ENCODE results near the gene NPBWR2. TPM values are rescaled to one million over a fixed set of nuclear protein-coding genes. Genes with fewer than 3 reads are reported as not detected.
A peak's percentile ranks its signal among the peaks of the same experiment; 100 is the strongest.
"Not testable (repeated sequence)": the region's sequence is repeated elsewhere in the genome, so short reads cannot be mapped to it uniquely, and the experiment has no call there.

The NPBWR2 gene
- total RNA-seq, 1 donor from 2014 or later, result not detected

DNA sequence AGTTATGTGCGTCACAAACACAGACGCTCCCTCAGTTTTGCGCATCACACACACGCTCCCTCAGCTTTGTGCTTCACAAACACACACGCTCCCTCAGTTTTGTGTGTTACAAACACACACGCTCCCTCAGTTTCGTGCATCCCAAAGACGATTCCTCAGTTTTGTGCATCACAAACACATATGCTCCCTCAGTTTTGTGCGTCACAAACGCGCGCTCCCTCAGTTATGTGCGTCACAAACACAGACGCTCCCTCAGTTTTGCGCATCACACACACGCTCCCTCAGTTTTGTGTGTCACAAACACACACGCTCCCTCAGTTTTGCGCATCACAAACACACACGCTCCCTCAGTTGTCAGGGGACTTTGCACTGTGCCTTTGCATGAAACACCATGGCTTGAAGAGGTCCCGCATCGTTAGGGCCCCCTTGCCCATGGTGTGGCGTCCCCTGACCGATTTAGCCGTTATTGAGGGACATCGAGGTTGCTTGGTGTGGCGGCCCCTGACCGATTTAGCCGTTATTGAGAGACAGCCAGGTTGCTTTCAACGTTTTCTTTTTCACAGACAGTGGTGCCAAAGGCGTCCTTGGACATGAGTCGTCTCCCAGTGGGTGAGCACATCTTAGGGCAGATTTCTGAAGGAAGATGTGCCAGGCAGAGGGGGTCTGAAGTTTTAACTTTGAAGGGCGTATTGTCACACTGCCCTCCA lies 28.8 kb upstream of the NPBWR2 start:
- H3K4me1 ChIP-seq, result no peaks in the 10 kb centered on the region
- no peak for ATAC-seq
- peak; percentile 22 for DNase-seq
- peaks cover 21% of the 10 kb centered on the region for H3K27me3 ChIP-seq
- intact Hi-C loops (cut with DNase I), result no loop called here
- no peaks in the 10 kb centered on the region for H3K36me3 ChIP-seq
- no peaks in the 10 kb centered on the region for H3K9me3 ChIP-seq
- no peak overlapping the region for H3K27ac ChIP-seq
- TF ChIP-seq, protein P1, sequence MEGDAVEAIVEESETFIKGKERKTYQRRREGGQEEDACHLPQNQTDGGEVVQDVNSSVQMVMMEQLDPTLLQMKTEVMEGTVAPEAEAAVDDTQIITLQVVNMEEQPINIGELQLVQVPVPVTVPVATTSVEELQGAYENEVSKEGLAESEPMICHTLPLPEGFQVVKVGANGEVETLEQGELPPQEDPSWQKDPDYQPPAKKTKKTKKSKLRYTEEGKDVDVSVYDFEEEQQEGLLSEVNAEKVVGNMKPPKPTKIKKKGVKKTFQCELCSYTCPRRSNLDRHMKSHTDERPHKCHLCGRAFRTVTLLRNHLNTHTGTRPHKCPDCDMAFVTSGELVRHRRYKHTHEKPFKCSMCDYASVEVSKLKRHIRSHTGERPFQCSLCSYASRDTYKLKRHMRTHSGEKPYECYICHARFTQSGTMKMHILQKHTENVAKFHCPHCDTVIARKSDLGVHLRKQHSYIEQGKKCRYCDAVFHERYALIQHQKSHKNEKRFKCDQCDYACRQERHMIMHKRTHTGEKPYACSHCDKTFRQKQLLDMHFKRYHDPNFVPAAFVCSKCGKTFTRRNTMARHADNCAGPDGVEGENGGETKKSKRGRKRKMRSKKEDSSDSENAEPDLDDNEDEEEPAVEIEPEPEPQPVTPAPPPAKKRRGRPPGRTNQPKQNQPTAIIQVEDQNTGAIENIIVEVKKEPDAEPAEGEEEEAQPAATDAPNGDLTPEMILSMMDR (IDR thresholded peaks at IDR 0.05), result no peak
- no peak overlapping the region for H3K4me3 ChIP-seq

DNA sequence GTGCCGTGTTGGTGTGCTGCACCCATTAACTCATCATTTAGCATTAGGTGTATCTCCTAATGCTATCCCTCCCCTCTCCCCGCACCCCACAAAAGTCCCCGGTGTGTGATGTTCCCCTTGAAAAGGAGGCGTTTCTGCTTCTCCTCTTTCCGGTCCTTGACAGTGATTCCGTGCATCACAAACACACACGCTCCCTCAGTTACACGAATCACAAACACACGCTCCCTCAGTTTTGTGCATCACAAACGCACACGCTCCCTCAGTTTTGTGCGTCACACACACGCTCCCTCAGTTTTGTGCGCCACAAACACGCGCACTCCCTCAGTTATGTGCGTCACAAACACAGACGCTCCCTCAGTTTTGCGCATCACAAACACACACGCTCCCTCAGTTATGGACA lies 27.4 kb upstream of the NPBWR2 start:
- H3K4me3 ChIP-seq; H3K36me3 ChIP-seq; H3K4me1 ChIP-seq; H3K9me3 ChIP-seq; H3K27me3 ChIP-seq; intact Hi-C loops (cut with DNase I); ATAC-seq; DNase-seq; H3K27ac ChIP-seq: not testable (repeated sequence)

DNA sequence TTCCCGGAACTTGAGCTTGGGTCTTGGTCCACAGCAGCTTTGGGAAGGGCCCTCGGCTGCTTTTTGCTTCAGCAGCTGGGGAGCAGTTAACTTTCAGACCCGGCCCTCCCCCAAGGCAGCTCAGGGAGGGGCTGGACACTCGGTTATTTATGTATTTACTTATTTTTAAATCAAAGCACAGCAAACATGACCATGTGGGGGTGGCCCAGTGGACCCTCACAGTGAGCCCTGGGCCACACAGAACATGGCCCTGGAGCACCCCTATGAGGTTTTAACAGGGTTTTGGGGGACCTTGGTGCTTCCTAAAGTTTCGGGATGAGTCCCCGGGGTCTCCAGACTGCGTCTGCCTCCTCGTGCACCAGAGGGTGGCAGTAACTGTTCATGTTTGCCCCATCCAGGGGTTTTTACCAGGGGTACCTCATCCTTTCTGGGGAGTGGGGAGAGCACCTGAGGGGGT lies 26.6 kb upstream of the NPBWR2 start:
- DNase-seq (peak; percentile 40), ATAC-seq (no peak)
- H3K27ac ChIP-seq, result no peak overlapping the region
- H3K4me3 ChIP-seq, result no peak overlapping the region
- H3K9me3 ChIP-seq, result no peaks in the 10 kb centered on the region
- H3K36me3 ChIP-seq, result no peaks in the 10 kb centered on the region
- H3K27me3 ChIP-seq, result peaks cover 15% of the 10 kb centered on the region
- intact Hi-C loops (cut with DNase I), result no loop called here
- TF ChIP-seq, protein P1 (IDR thresholded peaks at IDR 0.05), result no peak
- H3K4me1 ChIP-seq, result no peaks in the 10 kb centered on the region

DNA sequence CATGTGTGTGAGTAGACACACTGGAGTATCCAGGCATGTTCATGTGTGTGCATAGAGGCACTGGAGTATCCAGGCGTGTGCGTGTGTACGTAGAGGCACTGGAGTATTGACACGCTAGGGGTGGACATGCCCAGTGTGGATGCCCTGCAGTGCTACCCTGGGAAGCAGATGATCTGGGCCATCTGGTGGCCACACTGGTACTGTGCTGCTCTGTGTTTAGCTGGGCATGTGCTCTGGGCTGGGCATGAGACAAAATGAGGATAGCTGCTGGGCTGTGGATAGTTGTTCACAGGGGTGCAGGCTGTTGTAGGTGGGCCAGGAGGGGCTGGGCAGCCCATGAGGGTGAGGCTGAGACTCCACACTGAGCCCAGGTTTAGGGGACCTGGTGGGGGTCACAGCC lies 24.0 kb upstream of the NPBWR2 start:
- H3K27me3 ChIP-seq, result peaks cover 15% of the 10 kb centered on the region
- intact Hi-C loops (cut with DNase I), result no loop called here
- H3K9me3 ChIP-seq, result no peaks in the 10 kb centered on the region
- DNase-seq, result peak; percentile 32
- H3K4me1 ChIP-seq, result no peaks in the 10 kb centered on the region
- no peaks in the 10 kb centered on the region for H3K36me3 ChIP-seq
- no peak overlapping the region for H3K27ac ChIP-seq
- no peak overlapping the region for H3K4me3 ChIP-seq
- TF ChIP-seq, protein P1 (IDR thresholded peaks at IDR 0.05), result no peak
- peak; percentile 41 for ATAC-seq

DNA sequence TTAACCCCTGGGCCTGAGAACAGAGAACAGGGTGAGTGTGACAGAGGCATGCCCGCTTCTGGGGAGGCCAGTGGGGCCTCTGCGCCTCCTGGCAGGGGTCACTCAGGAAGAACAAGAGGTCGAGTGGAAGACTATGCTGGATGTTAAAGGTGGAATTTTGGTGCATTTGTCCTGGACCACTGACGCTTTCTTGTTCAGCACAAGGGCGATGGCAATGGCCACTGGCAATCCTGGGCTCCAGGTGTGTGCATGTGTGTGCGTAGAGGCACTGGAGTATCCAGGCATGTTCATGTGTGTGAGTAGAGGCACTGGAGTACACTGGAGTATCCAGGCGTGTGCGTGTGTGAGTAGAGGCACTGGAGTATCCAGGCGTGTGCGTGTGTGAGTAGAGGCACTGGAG lies 23.5 kb upstream of the NPBWR2 start:
- ATAC-seq (no peak), DNase-seq (no peak)
- no peak overlapping the region for H3K4me3 ChIP-seq
- peaks cover 15% of the 10 kb centered on the region for H3K27me3 ChIP-seq
- intact Hi-C loops (cut with DNase I), result no loop called here
- H3K9me3 ChIP-seq, result no peaks in the 10 kb centered on the region
- H3K36me3 ChIP-seq, result no peaks in the 10 kb centered on the region
- no peak overlapping the region for H3K27ac ChIP-seq
- no peaks in the 10 kb centered on the region for H3K4me1 ChIP-seq
- TF ChIP-seq, protein P1 (IDR thresholded peaks at IDR 0.05), result no peak

DNA sequence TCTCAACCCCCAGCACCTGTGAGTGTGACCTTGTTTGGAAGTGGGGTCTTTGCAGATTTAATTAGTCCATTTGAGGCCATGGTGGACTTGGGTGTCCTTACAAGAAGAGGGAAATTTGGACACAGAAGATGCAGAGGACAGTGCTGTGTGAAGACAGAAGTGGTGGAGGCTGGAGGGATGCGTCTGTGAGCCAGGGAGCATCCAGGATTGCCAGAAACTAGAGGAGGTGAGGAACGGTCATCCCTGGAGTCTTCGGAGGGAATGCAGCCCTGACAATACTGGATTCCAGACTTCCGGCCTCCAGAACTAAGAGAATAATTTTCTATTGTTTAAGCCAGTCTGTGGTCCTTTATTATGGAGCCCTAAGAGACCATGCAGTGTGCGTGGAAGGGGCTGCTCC lies 22.9 kb upstream of the NPBWR2 start:
- intact Hi-C loops (cut with DNase I), result no loop called here
- peak; percentile 17 for DNase-seq
- H3K9me3 ChIP-seq, result no peaks in the 10 kb centered on the region

More for the DNA sequence above, 22.9 kb upstream of the NPBWR2 start:
- H3K4me3 ChIP-seq, result no peak overlapping the region
- ATAC-seq, result no peak
- H3K27ac ChIP-seq, result no peak overlapping the region
- no peaks in the 10 kb centered on the region for H3K4me1 ChIP-seq
- H3K27me3 ChIP-seq, result peaks cover 15% of the 10 kb centered on the region
- no peaks in the 10 kb centered on the region for H3K36me3 ChIP-seq
- TF ChIP-seq, protein P1 (IDR thresholded peaks at IDR 0.05), result no peak

All from upper lobe of right lung (tissue), 1 donor.